GM12878 (cell line): ENCODE data around the gene EDC3. TPM values are rescaled to one million over a fixed set of nuclear protein-coding genes. Genes with fewer than 3 reads are reported as not detected.

Experiments used
- ATF7 ChIP-seq: fragments of 450-650 bp; IDR thresholded peaks from 2 replicates; pipeline ENCODE4 v1.6.1; 2016; ENCODE audit warnings: low read depth, mild to moderate bottlenecking
- CBX3 ChIP-seq: fragments of 200-600 bp; sonication (generic); IDR thresholded peaks from 2 replicates; pipeline ENCODE4 v1.6.1; 2016; ENCODE audit warnings: low read depth, borderline replicate concordance
- EGR1 ChIP-seq, 2 experiments: IDR thresholded peaks; 1 replicate in 1 of 2; 2 replicates in 1 of 2; pipeline ENCODE4 v1.6.1; 2011 to 2012; ENCODE audit warnings: low read depth in 2 of 2, low read length in 2 of 2, borderline replicate concordance in 1 of 2, mild to moderate bottlenecking in 1 of 2, moderate library complexity in 1 of 2
- FOXK2 ChIP-seq: fragments of 450-650 bp; IDR thresholded peaks from 2 replicates; pipeline ENCODE4 v1.6.1; 2017; ENCODE audit warnings: mild to moderate bottlenecking, moderate library complexity
- GABPA ChIP-seq: IDR thresholded peaks from 2 replicates; pipeline ENCODE4 v1.6.1; 2014; ENCODE audit warnings: antibody characterized with exemption, low read depth, mild to moderate bottlenecking, inconsistent platforms
- HSF1 ChIP-seq: fragments of 150-350 bp; IDR thresholded peaks from 2 replicates; pipeline ENCODE4 v1.6.1; 2014; ENCODE audit warnings: mild to moderate bottlenecking, low read depth, low read length
- KAT2A ChIP-seq: conservative IDR thresholded peaks from 2 replicates; pipeline ENCODE4 v1.6.1; 2011; ENCODE audit warnings: low read depth, low read length; ENCODE audit not compliant: control insufficient read depth
- NFXL1 ChIP-seq: fragments of 450-650 bp; IDR thresholded peaks from 2 replicates; pipeline ENCODE4 v1.6.1; 2017; ENCODE audit warnings: antibody characterized with exemption, mild to moderate bottlenecking, borderline replicate concordance
- NR2C2 ChIP-seq: IDR thresholded peaks from 2 replicates; pipeline ENCODE4 v1.6.1; 2011; ENCODE audit warnings: borderline replicate concordance, low read depth; ENCODE audit not compliant: control insufficient read depth, insufficient read length
- RUNX3 ChIP-seq: IDR thresholded peaks from 2 replicates; pipeline ENCODE4 v1.6.1; 2012; ENCODE audit warnings: low read length, inconsistent platforms
- SKIL ChIP-seq: fragments of 450-650 bp; IDR thresholded peaks from 2 replicates; pipeline ENCODE4 v1.6.1; 2017; ENCODE audit warnings: mild to moderate bottlenecking, low read depth, inconsistent platforms; ENCODE audit not compliant: poor library complexity, severe bottlenecking
- SP1 ChIP-seq: IDR thresholded peaks from one replicate; pipeline ENCODE4 v1.6.1; 2011; ENCODE audit warnings: low read depth, low read length
- STAT3 ChIP-seq: IDR thresholded peaks from 2 replicates; pipeline ENCODE4 v1.6.1; 2011; ENCODE audit warnings: low read depth, low read length, improper control_type of control experiment
- ZBED1 ChIP-seq: IDR thresholded peaks from 2 replicates; pipeline ENCODE4 v1.6.1; 2016; ENCODE audit warnings: borderline replicate concordance
- polyA plus RNA-seq, 11 experiments: library from polyadenylated mRNA; depleted of rRNA in 4 of 11; unstranded in 6 of 11; stranded (reverse) in 5 of 11; fragments of >200 nt; fragmentation: Nextera tagmentation in 4 of 11; fragmentation: Illumina TruSeq in 1 of 11; extraction: Ambion mirVana in 4 of 11; extraction: Trizol in 1 of 11; gene quantifications; 1 replicate in 1 of 11; 2 replicates in 10 of 11; pipeline versions ENCODE4 v1.2.1 to v1.2.3, GENCODE V29; 2011 to 2016; ENCODE audit warnings: inconsistent platforms in 2 of 11, missing spikeins in 2 of 11, low read depth in 1 of 11
- total RNA-seq, 4 experiments: library from RNA; depleted of rRNA in 3 of 4; stranded (reverse); fragments of >200 nt in 3 of 4; fragmentation: Illumina TruSeq in 1 of 4; extraction: Trizol in 1 of 4; gene quantifications; 2 replicates each; pipeline versions ENCODE4 v1.2.1 to v1.2.3, GENCODE V29; 2013 to 2021
- TF ChIP-seq, protein P1 (sequence below): IDR thresholded peaks from 2 replicates; pipeline ENCODE4 v1.6.1; 2012; ENCODE audit warnings: improper control_type of control experiment, low read depth, low read length; ENCODE audit not compliant: insufficient replicate concordance
- TF ChIP-seq, protein P2 (sequence below): IDR thresholded peaks from 2 replicates; pipeline ENCODE4 v1.6.1; 2011; ENCODE audit warnings: borderline replicate concordance, low read depth, mild to moderate bottlenecking, moderate library complexity, low read length; ENCODE audit not compliant: insufficient read depth, poor library complexity, severe bottlenecking

Gene EDC3
- total and polyA plus RNA-seq, 10 of the 15 experiments (the other 5 are each of a cell fraction or from before 2014, with no cell fraction given), result 11.8 to 48.4 (median 35.3) TPM

- TF ChIP-seq SKIL (no peak), GABPA (peak; percentile 97), NFXL1 (no peak), EGR1 (IDR thresholded peaks at IDR 0.05; ENCODE audit: borderline replicate concordance in 1 of 2, low read depth in 2 of 2, low read length in 2 of 2) (0 out of 3 replicates have a peak, but pooled peaks of 1 of the 2 experiments have one; percentile 51), SP1 (peak; percentile 78), CBX3 (no peak), ATF7 (peak; percentile 77), KAT2A (no peak), FOXK2 (peak; percentile 50), ZBED1 (no peak), RUNX3 (peak; percentile 68), STAT3 (no peak), HSF1 (no peak), NR2C2 (no peak)
- TF ChIP-seq, protein P1, sequence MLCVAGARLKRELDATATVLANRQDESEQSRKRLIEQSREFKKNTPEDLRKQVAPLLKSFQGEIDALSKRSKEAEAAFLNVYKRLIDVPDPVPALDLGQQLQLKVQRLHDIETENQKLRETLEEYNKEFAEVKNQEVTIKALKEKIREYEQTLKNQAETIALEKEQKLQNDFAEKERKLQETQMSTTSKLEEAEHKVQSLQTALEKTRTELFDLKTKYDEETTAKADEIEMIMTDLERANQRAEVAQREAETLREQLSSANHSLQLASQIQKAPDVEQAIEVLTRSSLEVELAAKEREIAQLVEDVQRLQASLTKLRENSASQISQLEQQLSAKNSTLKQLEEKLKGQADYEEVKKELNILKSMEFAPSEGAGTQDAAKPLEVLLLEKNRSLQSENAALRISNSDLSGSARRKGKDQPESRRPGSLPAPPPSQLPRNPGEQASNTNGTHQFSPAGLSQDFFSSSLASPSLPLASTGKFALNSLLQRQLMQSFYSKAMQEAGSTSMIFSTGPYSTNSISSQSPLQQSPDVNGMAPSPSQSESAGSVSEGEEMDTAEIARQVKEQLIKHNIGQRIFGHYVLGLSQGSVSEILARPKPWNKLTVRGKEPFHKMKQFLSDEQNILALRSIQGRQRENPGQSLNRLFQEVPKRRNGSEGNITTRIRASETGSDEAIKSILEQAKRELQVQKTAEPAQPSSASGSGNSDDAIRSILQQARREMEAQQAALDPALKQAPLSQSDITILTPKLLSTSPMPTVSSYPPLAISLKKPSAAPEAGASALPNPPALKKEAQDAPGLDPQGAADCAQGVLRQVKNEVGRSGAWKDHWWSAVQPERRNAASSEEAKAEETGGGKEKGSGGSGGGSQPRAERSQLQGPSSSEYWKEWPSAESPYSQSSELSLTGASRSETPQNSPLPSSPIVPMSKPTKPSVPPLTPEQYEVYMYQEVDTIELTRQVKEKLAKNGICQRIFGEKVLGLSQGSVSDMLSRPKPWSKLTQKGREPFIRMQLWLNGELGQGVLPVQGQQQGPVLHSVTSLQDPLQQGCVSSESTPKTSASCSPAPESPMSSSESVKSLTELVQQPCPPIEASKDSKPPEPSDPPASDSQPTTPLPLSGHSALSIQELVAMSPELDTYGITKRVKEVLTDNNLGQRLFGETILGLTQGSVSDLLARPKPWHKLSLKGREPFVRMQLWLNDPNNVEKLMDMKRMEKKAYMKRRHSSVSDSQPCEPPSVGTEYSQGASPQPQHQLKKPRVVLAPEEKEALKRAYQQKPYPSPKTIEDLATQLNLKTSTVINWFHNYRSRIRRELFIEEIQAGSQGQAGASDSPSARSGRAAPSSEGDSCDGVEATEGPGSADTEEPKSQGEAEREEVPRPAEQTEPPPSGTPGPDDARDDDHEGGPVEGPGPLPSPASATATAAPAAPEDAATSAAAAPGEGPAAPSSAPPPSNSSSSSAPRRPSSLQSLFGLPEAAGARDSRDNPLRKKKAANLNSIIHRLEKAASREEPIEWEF, result no peak
- TF ChIP-seq, protein P2, sequence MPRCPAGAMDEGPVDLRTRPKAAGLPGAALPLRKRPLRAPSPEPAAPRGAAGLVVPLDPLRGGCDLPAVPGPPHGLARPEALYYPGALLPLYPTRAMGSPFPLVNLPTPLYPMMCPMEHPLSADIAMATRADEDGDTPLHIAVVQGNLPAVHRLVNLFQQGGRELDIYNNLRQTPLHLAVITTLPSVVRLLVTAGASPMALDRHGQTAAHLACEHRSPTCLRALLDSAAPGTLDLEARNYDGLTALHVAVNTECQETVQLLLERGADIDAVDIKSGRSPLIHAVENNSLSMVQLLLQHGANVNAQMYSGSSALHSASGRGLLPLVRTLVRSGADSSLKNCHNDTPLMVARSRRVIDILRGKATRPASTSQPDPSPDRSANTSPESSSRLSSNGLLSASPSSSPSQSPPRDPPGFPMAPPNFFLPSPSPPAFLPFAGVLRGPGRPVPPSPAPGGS, result no peak
These were observed at the start of gene EDC3 (continued) for GRCh38 chr15:74695597-74696397.
